ENCODE results near the gene MST1R. TPM values are rescaled to one million over a fixed set of nuclear protein-coding genes. Genes with fewer than 3 reads are reported as not detected.

The MST1R gene
- total RNA-seq, 1 donor, result under 0.01 TPM

GRCh38 chr3:49889296-49889695 lies 14.4 kb downstream of the MST1R start:
- no peak for DNase-seq (ENCODE audit: low read depth)
- H3K4me3 ChIP-seq (ENCODE audit: low read depth, low read length), result no peak overlapping the region
- TF ChIP-seq CTCF (IDR thresholded peaks at IDR 0.05; ENCODE audit: insufficient read depth, low read depth, low read length), result no peak

- H3K4me3 ChIP-seq (ENCODE audit: low read depth, low read length), result no peak overlapping the region
- no peak for TF ChIP-seq CTCF (IDR thresholded peaks at IDR 0.05; ENCODE audit: insufficient read depth, low read depth, low read length)
- DNase-seq (ENCODE audit: low read depth), result no peak
Observed at GRCh38 chr3:49886922-49887265, 16.8 kb downstream of the MST1R start.

- no peak for TF ChIP-seq CTCF (IDR thresholded peaks at IDR 0.05; ENCODE audit: insufficient read depth, low read depth, low read length)
- H3K4me3 ChIP-seq (ENCODE audit: low read depth, low read length), result no peak overlapping the region
- peak; percentile 4 for DNase-seq (ENCODE audit: low read depth)
Observed at GRCh38 chr3:49883998-49884397, 19.7 kb downstream of the MST1R start.

- TF ChIP-seq CTCF (IDR thresholded peaks at IDR 0.05; ENCODE audit: insufficient read depth, low read depth, low read length), result no peak
- DNase-seq (ENCODE audit: low read depth), result peak; percentile 35
- H3K4me3 ChIP-seq (ENCODE audit: low read depth, low read length), result no peak overlapping the region
Observed at GRCh38 chr3:49882166-49882565, 21.5 kb downstream of the MST1R start.

GRCh38 chr3:49880581-49881315 lies 22.9 kb downstream of the MST1R start:
- H3K4me3 ChIP-seq (ENCODE audit: low read depth, low read length), result no peak overlapping the region
- no peak for TF ChIP-seq CTCF (IDR thresholded peaks at IDR 0.05; ENCODE audit: insufficient read depth, low read depth, low read length)
- DNase-seq (ENCODE audit: low read depth), result no peak

GRCh38 chr3:49879721-49880120 lies 24.0 kb downstream of the MST1R start:
- no peak for TF ChIP-seq CTCF (IDR thresholded peaks at IDR 0.05; ENCODE audit: insufficient read depth, low read depth, low read length)
- no peak for DNase-seq (ENCODE audit: low read depth)
- H3K4me3 ChIP-seq (ENCODE audit: low read depth, low read length), result no peak overlapping the region

GRCh38 chr3:49878686-49879085 lies 25.0 kb downstream of the MST1R start:
- no peak for TF ChIP-seq CTCF (IDR thresholded peaks at IDR 0.05; ENCODE audit: insufficient read depth, low read depth, low read length)
- DNase-seq (ENCODE audit: low read depth), result no peak
- no peak overlapping the region for H3K4me3 ChIP-seq (ENCODE audit: low read depth, low read length)

Measured in fibroblast of villous mesenchyme (primary cell).